Fibroblast of lung (primary cell): ENCODE results near the gene PRPSAP2. TPM values are rescaled to one million over a fixed set of nuclear protein-coding genes. Genes with fewer than 3 reads are reported as not detected.

Experiments
- DNase-seq, 2 donors: peaks; one replicate each; pipeline versions ENCODE4 v3.0.0 to v3.0.0-alpha.2; 2010; ENCODE audit warnings: low read depth in 2 of 2
- H2AFZ ChIP-seq: 2 replicates; pipeline ENCODE4 v1.5.1; 2012; ENCODE audit warnings: low read length, control low read depth, inconsistent platforms
- H3K27ac ChIP-seq: 2 replicates; pipeline ENCODE4 v1.5.1; 2011; ENCODE audit warnings: low read length, control low read depth; ENCODE audit not compliant: insufficient read depth
- H3K27me3 ChIP-seq: 2 replicates; pipeline ENCODE4 v1.5.1; 2011; ENCODE audit warnings: mild to moderate bottlenecking, low read length; ENCODE audit not compliant: control insufficient read depth, insufficient read depth
- H3K36me3 ChIP-seq: 2 replicates; pipeline ENCODE4 v1.5.1; 2011; ENCODE audit warnings: low read length; ENCODE audit not compliant: control insufficient read depth, insufficient read depth
- H3K4me1 ChIP-seq: 2 replicates; pipeline ENCODE4 v1.5.1; 2011; ENCODE audit warnings: low read length; ENCODE audit not compliant: control insufficient read depth, insufficient read depth; ENCODE audit errors: extremely low read depth
- H3K4me2 ChIP-seq: 2 replicates; pipeline ENCODE4 v1.5.1; 2011; ENCODE audit warnings: low read length, control low read depth; ENCODE audit not compliant: insufficient read depth; ENCODE audit errors: extremely low read depth
- H3K4me3 ChIP-seq, 4 experiments: fragments of 200-600 bp in 1 of 4; sonication (generic) in 1 of 4; replicated peaks in 1 of 4; 2 replicates each; pipeline ENCODE4 v1.5.1; 2011 to 2016; ENCODE audit warnings: low read length in 4 of 4, low read depth in 3 of 4, mild to moderate bottlenecking in 3 of 4, control low read depth in 2 of 4, inconsistent platforms in 1 of 4, mixed read lengths in 1 of 4; ENCODE audit not compliant: insufficient read depth in 1 of 4; ENCODE audit errors: control extremely low read depth in 1 of 4
- H3K79me2 ChIP-seq: 2 replicates; pipeline ENCODE4 v1.5.1; 2012; ENCODE audit warnings: mild to moderate bottlenecking, low read length, inconsistent platforms; ENCODE audit not compliant: control insufficient read depth, insufficient read depth
- H3K9ac ChIP-seq: 2 replicates; pipeline ENCODE4 v1.5.1; 2011; ENCODE audit warnings: mild to moderate bottlenecking, low read length, control low read depth; ENCODE audit not compliant: insufficient read depth
- H3K9me3 ChIP-seq: 2 replicates; pipeline ENCODE4 v1.5.1; 2012; ENCODE audit warnings: low read depth, low read length; ENCODE audit not compliant: control insufficient read depth, insufficient read depth
- H4K20me1 ChIP-seq: 2 replicates; pipeline ENCODE4 v1.5.1; 2011; ENCODE audit warnings: low read length; ENCODE audit not compliant: control insufficient read depth, insufficient read depth; ENCODE audit errors: extremely low read depth
- EZH2 ChIP-seq: IDR thresholded peaks from 2 replicates; pipeline ENCODE4 v1.5.1; 2012; ENCODE audit warnings: low read length, control low read depth, mild to moderate bottlenecking; ENCODE audit errors: missing control alignments
- polyA plus RNA-seq, 2 donors: library from polyadenylated mRNA; depleted of rRNA in 1 of 2; stranded (reverse) in 1 of 2; unstranded in 1 of 2; fragments of >200 nt; gene quantifications; 2 replicates each; pipeline ENCODE4 v1.2.1, GENCODE V29; 2011 to 2012; ENCODE audit warnings: missing spikeins in 1 of 2
- total RNA-seq: library from RNA; depleted of rRNA; stranded (reverse); fragments of >200 nt; gene quantifications from 2 replicates; pipeline ENCODE4 v1.2.1, GENCODE V29; 2014
- TF ChIP-seq, protein P1 (sequence below), 2 donors: IDR thresholded peaks in 1 of 2; conservative IDR thresholded peaks in 1 of 2; 1 replicate in 1 of 2; 2 replicates in 1 of 2; pipeline ENCODE4 v1.5.1; 2011 to 2012; ENCODE audit warnings: low read length in 2 of 2, control low read depth in 1 of 2, inconsistent platforms in 1 of 2, low read depth in 1 of 2, mild to moderate bottlenecking in 1 of 2

PRPSAP2 gene
- total and polyA plus RNA-seq, 2 donors (not counting 1 experiment from before 2014, with no cell fraction given): 23.1 to 47.4 TPM

DNA sequence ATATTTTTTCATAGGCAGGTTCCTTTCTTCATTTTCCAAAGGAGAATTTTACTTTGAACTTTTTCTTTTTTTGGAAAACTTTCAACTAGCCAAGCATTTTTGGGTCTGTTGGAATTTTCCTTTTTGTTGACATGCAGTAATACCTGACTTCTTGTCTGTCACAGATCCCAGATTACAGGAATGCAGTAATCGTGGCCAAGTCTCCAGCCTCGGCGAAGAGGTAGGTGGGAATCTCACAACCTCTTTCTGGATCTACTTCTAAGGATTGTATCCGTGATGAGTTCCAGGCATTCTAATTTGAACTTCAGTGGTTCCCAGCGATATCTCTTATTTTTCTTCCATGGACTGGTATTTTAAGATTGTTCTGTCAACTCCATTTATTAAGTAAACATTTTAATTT, 31.7 kb downstream of the PRPSAP2 start:
- peak in 1 of 2 donors; percentile 35 for DNase-seq
- H3K9ac ChIP-seq: no peak overlapping the region
- H3K4me1 ChIP-seq: no peaks in the 10 kb centered on the region
- H3K27ac ChIP-seq: no peak overlapping the region
- no peaks in the 10 kb centered on the region for H3K27me3 ChIP-seq
- H3K36me3 ChIP-seq: no peaks in the 10 kb centered on the region
- no peak overlapping the region for H3K4me2 ChIP-seq
- TF ChIP-seq, protein P1, sequence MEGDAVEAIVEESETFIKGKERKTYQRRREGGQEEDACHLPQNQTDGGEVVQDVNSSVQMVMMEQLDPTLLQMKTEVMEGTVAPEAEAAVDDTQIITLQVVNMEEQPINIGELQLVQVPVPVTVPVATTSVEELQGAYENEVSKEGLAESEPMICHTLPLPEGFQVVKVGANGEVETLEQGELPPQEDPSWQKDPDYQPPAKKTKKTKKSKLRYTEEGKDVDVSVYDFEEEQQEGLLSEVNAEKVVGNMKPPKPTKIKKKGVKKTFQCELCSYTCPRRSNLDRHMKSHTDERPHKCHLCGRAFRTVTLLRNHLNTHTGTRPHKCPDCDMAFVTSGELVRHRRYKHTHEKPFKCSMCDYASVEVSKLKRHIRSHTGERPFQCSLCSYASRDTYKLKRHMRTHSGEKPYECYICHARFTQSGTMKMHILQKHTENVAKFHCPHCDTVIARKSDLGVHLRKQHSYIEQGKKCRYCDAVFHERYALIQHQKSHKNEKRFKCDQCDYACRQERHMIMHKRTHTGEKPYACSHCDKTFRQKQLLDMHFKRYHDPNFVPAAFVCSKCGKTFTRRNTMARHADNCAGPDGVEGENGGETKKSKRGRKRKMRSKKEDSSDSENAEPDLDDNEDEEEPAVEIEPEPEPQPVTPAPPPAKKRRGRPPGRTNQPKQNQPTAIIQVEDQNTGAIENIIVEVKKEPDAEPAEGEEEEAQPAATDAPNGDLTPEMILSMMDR (conservative IDR thresholded peaks at IDR 0.05 in 1 of 2, IDR thresholded peaks at IDR 0.05 in 1 of 2; ENCODE audit: low read depth in 1 of 2, low read length in 2 of 2): no peak
- no peak for TF ChIP-seq EZH2
- no peak overlapping the region for H3K4me3 ChIP-seq
- no peaks in the 10 kb centered on the region for H3K79me2 ChIP-seq
- no peaks in the 10 kb centered on the region for H3K9me3 ChIP-seq
- H4K20me1 ChIP-seq: no peaks in the 10 kb centered on the region
- no peak overlapping the region for H2AFZ ChIP-seq

DNA sequence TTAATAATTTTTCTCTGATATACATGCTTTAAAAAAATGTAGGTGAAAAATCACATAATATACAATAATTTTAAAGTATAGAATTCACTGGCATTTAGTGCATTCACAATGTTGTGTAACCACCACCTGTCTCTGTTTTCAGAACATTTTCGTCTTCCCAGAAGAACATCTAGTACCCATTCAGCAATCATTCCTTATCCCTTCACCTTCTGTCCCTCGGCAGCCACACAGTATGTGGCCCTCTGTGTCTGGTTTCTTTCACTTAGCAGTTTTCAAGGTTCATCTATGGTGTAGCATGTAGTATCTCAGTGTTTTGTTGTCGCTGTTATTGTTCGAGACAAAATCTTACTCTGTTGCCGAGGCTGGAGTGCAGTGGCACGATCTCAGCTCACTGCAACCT, 33.6 kb downstream of the PRPSAP2 start:
- TF ChIP-seq, protein P1 (conservative IDR thresholded peaks at IDR 0.05 in 1 of 2, IDR thresholded peaks at IDR 0.05 in 1 of 2; ENCODE audit: low read depth in 1 of 2, low read length in 2 of 2): no peak
- no peak for TF ChIP-seq EZH2
- no peak for DNase-seq
- H2AFZ ChIP-seq: no peak overlapping the region
- H3K9me3 ChIP-seq: no peaks in the 10 kb centered on the region
- no peak overlapping the region for H3K9ac ChIP-seq
- no peak overlapping the region for H3K4me2 ChIP-seq
- no peak overlapping the region for H3K4me3 ChIP-seq
- no peaks in the 10 kb centered on the region for H4K20me1 ChIP-seq
- H3K79me2 ChIP-seq: no peaks in the 10 kb centered on the region
- H3K36me3 ChIP-seq: no peaks in the 10 kb centered on the region
- H3K4me1 ChIP-seq: no peaks in the 10 kb centered on the region
- no peaks in the 10 kb centered on the region for H3K27me3 ChIP-seq
- no peak overlapping the region for H3K27ac ChIP-seq

DNA sequence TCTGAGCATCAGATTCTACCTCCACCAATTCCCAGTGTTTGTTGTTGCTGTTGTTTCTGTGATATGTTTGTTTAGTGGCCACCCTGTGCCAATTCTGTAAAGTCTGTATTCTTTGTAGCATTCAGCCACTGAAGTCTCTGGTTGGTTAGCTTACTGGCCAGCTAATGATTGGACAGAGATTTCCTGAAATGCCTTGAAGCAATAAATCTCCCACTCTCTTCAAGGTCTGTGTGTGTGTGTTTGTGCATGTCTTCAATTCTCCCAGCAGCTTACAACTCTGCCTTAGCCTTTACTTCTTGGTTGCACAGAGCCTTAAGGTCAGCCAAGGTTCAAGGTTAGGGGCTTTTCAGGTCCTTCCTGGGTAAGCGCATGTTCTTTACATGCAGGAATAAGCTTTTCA, 38.2 kb downstream of the PRPSAP2 start:
- Histone ChIP-seq H3K27ac (no peak overlapping the region), H3K4me2 (no peak overlapping the region)

More for the DNA sequence above, 38.2 kb downstream of the PRPSAP2 start:
- no peaks in the 10 kb centered on the region for H4K20me1 ChIP-seq
- H3K36me3 ChIP-seq: no peaks in the 10 kb centered on the region
- no peaks in the 10 kb centered on the region for H3K9me3 ChIP-seq
- no peak for DNase-seq
- no peaks in the 10 kb centered on the region for H3K79me2 ChIP-seq
- H2AFZ ChIP-seq: no peak overlapping the region
- TF ChIP-seq EZH2: no peak
- no peak overlapping the region for H3K9ac ChIP-seq
- no peaks in the 10 kb centered on the region for H3K4me1 ChIP-seq
- H3K4me3 ChIP-seq: no peak overlapping the region
- H3K27me3 ChIP-seq: no peaks in the 10 kb centered on the region
